ENCODE data around the gene SLC6A11.

SLC6A11 gene

DNA sequence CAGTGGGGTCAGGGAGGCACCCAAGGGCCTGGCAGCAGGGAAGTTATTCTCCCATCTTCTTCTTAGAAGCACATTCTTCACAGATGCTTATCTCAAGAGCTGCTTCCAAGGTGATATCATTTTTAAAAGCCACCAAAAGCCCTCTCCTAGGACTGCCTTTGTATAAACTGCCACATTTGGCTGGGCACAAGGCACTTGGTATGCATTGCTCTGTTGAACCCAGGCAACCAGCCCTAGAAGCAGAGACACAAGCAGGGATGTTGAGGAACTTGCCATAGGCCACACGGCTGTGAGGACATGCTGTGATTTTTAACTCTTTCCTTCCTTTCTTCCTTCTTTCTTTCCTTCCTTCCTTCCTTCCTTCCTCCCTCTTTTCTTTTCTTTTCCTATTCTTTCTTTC is 169.2 kb downstream of the SLC6A11 start:
- DNase-seq = no peak

DNA sequence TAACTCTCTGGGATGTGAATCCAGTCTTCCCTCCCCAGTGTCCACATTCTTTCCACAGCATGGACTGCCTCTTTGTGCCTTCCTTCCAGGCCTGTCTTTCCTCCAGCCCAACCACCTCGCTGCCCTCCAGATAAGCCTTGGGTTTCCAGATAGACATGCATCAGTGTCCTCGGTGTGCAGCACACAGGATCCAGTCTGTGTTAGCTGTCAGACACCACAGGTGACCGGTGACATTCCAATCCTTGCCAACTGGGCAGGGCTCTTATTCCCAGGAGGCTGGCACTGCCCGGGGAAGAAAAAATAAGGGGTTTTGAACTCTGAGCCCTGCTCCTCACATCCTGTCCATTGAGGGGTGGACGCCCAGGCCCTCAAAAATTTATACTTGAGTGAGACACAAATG is 170.6 kb downstream of the SLC6A11 start:
- DNase-seq = no peak

DNA sequence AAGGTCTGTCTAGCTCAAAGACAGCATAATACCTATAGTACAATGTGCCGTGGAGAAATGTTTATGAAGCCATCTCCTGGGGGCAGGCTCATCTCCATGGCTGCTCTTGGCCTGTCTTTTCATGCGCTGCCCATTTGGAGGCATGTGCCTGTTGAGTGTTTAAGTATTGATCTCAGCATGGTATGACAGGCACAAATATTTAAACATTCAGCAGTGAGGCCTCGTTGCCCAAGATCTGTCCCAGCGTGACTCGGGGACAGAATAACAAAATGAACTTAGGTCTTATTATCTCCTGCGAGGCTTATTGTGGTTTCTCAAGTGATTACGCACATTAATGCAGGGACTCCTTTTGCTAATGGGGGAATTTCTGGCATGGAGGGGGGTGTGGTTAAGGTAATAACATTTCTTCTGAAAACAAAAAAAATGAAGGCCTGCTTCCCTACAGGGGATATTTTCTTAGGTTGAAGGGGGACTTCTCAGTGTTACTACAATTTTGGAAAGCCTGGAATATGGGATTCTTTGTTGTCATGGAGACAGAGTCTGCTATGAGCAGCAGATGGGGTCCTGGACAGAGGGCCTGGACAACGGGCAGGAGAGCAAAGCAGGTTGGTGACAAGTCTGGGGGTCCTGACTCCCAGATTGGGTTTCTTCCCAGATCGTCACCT is 172.1 kb downstream of the SLC6A11 start:
- DNase-seq = no peak

DNA sequence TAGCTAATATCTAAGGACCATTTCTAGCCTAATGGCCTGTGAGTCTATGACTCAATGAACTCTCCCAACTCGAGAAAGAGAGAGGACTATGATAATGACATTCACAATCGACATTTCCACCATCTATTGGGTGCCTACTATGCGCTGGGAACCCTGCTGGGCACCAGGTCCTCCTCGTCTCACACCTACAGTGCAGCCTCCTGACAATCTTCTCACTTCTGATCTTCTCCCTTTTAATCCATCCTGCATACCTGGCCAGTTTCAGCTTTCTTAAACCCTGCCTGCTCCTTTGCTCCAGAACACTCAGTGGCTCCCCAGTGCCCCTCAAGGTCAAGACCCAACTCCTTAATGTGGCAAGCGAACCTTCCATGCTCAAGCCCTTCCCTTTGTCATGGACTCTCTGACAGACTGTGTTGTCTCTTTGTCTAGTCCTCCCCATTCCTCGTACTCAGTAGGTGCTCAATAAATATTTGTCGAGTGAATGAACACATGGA is 173.0 kb downstream of the SLC6A11 start:
- no peak for DNase-seq
